DND-41 (cell line): ENCODE results near the gene GORASP1.

Experiments
- ATAC-seq: fragments of 200-7000 bp; cut with Tn5 transposase; 3 replicates; pipeline ENCODE4 v1.9.1; 2021; ENCODE audit warnings: low read depth; ENCODE audit not compliant: insufficient read depth
- DNase-seq: peaks from one replicate; pipeline ENCODE4 v3.0.0-alpha.2; 2020
- H2AFZ ChIP-seq: 2 replicates; pipeline ENCODE4 v1.6.0; 2012; ENCODE audit warnings: low read depth, low read length
- H3K27ac ChIP-seq: 2 replicates; pipeline ENCODE4 v1.5.1; 2012; ENCODE audit warnings: low read length, inconsistent platforms
- H3K27me3 ChIP-seq: fragments of 200-600 bp; sonication (generic); 2 replicates; pipeline ENCODE4 v1.6.0; 2012; ENCODE audit warnings: low read length, mild to moderate bottlenecking, inconsistent platforms; ENCODE audit not compliant: insufficient read depth, poor library complexity
- H3K36me3 ChIP-seq: 2 replicates; pipeline ENCODE4 v1.5.1; 2012; ENCODE audit warnings: low read length, inconsistent platforms; ENCODE audit not compliant: insufficient read depth
- H3K4me1 ChIP-seq: 2 replicates; pipeline ENCODE4 v1.5.1; 2012; ENCODE audit warnings: mild to moderate bottlenecking, low read length; ENCODE audit not compliant: insufficient read depth
- H3K4me2 ChIP-seq: 2 replicates; pipeline ENCODE4 v1.6.0; 2012; ENCODE audit warnings: mild to moderate bottlenecking, moderate library complexity, low read length, inconsistent platforms; ENCODE audit not compliant: insufficient read depth
- H3K4me3 ChIP-seq, 2 experiments: fragments of 200-600 bp in 1 of 2; shearing (Covaris generic) in 1 of 2; 2 replicates each; pipeline ENCODE4 v1.5.1; 2012 to 2016; ENCODE audit warnings: inconsistent platforms in 2 of 2, low read length in 2 of 2, mild to moderate bottlenecking in 2 of 2, low read depth in 1 of 2, moderate library complexity in 1 of 2
- H3K79me2 ChIP-seq: 2 replicates; pipeline ENCODE4 v1.6.0; 2012; ENCODE audit warnings: low read length, inconsistent platforms; ENCODE audit not compliant: insufficient read depth
- H3K9ac ChIP-seq: 2 replicates; pipeline ENCODE4 v1.6.0; 2012; ENCODE audit warnings: low read depth, mild to moderate bottlenecking, inconsistent platforms, low read length, moderate library complexity
- H3K9me3 ChIP-seq: 2 replicates; pipeline ENCODE4 v1.5.1; 2012; ENCODE audit warnings: low read length, moderate library complexity, mild to moderate bottlenecking, inconsistent platforms; ENCODE audit not compliant: insufficient read depth, severe bottlenecking
- H4K20me1 ChIP-seq: 2 replicates; pipeline ENCODE4 v1.6.0; 2012; ENCODE audit warnings: low read length; ENCODE audit not compliant: insufficient read depth
- CTCF ChIP-seq: IDR thresholded peaks from 2 replicates; pipeline ENCODE4 v1.5.1; 2012; ENCODE audit warnings: borderline replicate concordance, low read length, moderate library complexity, mild to moderate bottlenecking; ENCODE audit not compliant: poor library complexity, severe bottlenecking; ENCODE audit errors: extremely low read depth
- EZH2 ChIP-seq: IDR thresholded peaks from 3 replicates; pipeline ENCODE4 v1.6.1; 2012; ENCODE audit warnings: borderline replicate concordance, low read depth, mild to moderate bottlenecking, moderate library complexity, low read length, inconsistent platforms; ENCODE audit not compliant: severe bottlenecking

GORASP1 gene

GRCh38 chr3:39099738-39100499 is 7.5 kb downstream of the GORASP1 start:
- Histone ChIP-seq H3K36me3 (peaks cover 62% of the 10 kb centered on the region), H3K79me2 (peaks cover 2% of the 10 kb centered on the region), H2AFZ (no peak overlapping the region), H3K9ac (no peak overlapping the region), H3K9me3 (no peaks in the 10 kb centered on the region), H3K4me3 (no peak overlapping the region), H3K27ac (no peak overlapping the region), H3K27me3 (no peaks in the 10 kb centered on the region), H3K4me2 (no peak overlapping the region), H3K4me1 (peaks cover 8% of the 10 kb centered on the region; the same call in 1 of the 2 replicates), H4K20me1 (peaks cover 42% of the 10 kb centered on the region)
- no peak for DNase-seq
- ATAC-seq = no peak
- TF ChIP-seq CTCF (no peak), EZH2 (no peak)

GRCh38 chr3:39099242-39099641 is 8.2 kb downstream of the GORASP1 start:
- Histone ChIP-seq H3K9me3 (no peaks in the 10 kb centered on the region), H3K79me2 (no peaks in the 10 kb centered on the region; the same call in 1 of the 2 replicates), H3K27me3 (no peaks in the 10 kb centered on the region), H3K4me1 (peaks cover 5% of the 10 kb centered on the region; the same call in 1 of the 2 replicates), H3K4me3 (no peak overlapping the region), H4K20me1 (peaks cover 36% of the 10 kb centered on the region), H3K27ac (no peak overlapping the region), H2AFZ (no peak overlapping the region), H3K4me2 (no peak overlapping the region), H3K36me3 (peaks cover 69% of the 10 kb centered on the region), H3K9ac (no peak overlapping the region)
- ATAC-seq (no peak), DNase-seq (no peak)
- no peak for TF ChIP-seq EZH2
- TF ChIP-seq CTCF = no peak

GRCh38 chr3:39098473-39099000 is 8.9 kb downstream of the GORASP1 start:
- Histone ChIP-seq H3K27me3 (no peaks in the 10 kb centered on the region), H3K9ac (no peak overlapping the region), H3K4me1 (peaks cover 1% of the 10 kb centered on the region; the same call in 1 of the 2 replicates), H3K9me3 (no peaks in the 10 kb centered on the region), H3K79me2 (no peaks in the 10 kb centered on the region), H2AFZ (no peak overlapping the region), H3K4me2 (no peak overlapping the region), H3K27ac (no peak overlapping the region), H3K4me3 (no peak overlapping the region), H3K36me3 (peaks cover 75% of the 10 kb centered on the region), H4K20me1 (peaks cover 30% of the 10 kb centered on the region)
- DNase-seq (no peak), ATAC-seq (no peak)
- no peak for TF ChIP-seq CTCF
- TF ChIP-seq EZH2 = no peak
